Hypothalamus (tissue), 51 donors: Measurements from ENCODE around the gene HMG20A.

Experiments
- DNase-seq, 51 donors: peaks; one replicate each; lab custom pipeline; 2025; lab: John Stamatoyannopoulos, UW

Gene HMG20A

GRCh38 chr15:77495838-77496596 lies 75.3 kb downstream of the HMG20A start:
- DNase-seq, result no peak

GRCh38 chr15:77496715-77497109 lies 76.0 kb downstream of the HMG20A start:
- DNase-seq, result peak in 39 of 51 donors; percentile 32 to 87 (median 71)

- DNase-seq, result peak in 48 of 51 donors; percentile 43 to 97 (median 80)
These were observed 76.5 kb downstream of the HMG20A start for GRCh38 chr15:77497110-77497737.

- peak in 25 of 51 donors; percentile 10 to 82 (median 37) for DNase-seq
These were observed 77.3 kb downstream of the HMG20A start for GRCh38 chr15:77497942-77498361.

GRCh38 chr15:77499087-77499760 lies 78.5 kb downstream of the HMG20A start:
- DNase-seq, result peak in 1 of 51 donors; percentile 28

GRCh38 chr15:77500989-77501388 lies 80.3 kb downstream of the HMG20A start:
- no peak for DNase-seq

GRCh38 chr15:77502379-77503095 lies 81.8 kb downstream of the HMG20A start:
- DNase-seq, result no peak

GRCh38 chr15:77503240-77503639 lies 82.6 kb downstream of the HMG20A start:
- DNase-seq, result no peak

GRCh38 chr15:77503764-77504163 lies 83.1 kb downstream of the HMG20A start:
- DNase-seq, result no peak

GRCh38 chr15:77504306-77504705 lies 83.6 kb downstream of the HMG20A start:
- peak in 20 of 51 donors; percentile 8 to 53 (median 35) for DNase-seq

- DNase-seq, result no peak
These were observed 84.2 kb downstream of the HMG20A start for GRCh38 chr15:77504871-77505270.

- no peak for DNase-seq
These were observed 84.9 kb downstream of the HMG20A start for GRCh38 chr15:77505556-77505955.

GRCh38 chr15:77506311-77507142 lies 85.8 kb downstream of the HMG20A start:
- DNase-seq, result peak in 20 of 51 donors; percentile 17 to 53 (median 34)

- DNase-seq, result peak in 18 of 51 donors; percentile 7 to 60 (median 42)
These were observed 86.6 kb downstream of the HMG20A start for GRCh38 chr15:77507143-77507897.

GRCh38 chr15:77507911-77508310 lies 87.2 kb downstream of the HMG20A start:
- DNase-seq, result peak in 35 of 51 donors; percentile 13 to 77 (median 52)

GRCh38 chr15:77508541-77509243 lies 88.0 kb downstream of the HMG20A start:
- peak in 3 of 51 donors; percentile 11 to 20 (median 17) for DNase-seq

GRCh38 chr15:77510066-77511057 lies 89.7 kb downstream of the HMG20A start:
- DNase-seq, result no peak
